Adrenal gland (tissue), 12 donors: Measurements from ENCODE around the gene CSAG1. TPM values are rescaled to one million over a fixed set of nuclear protein-coding genes. Genes with fewer than 3 reads are reported as not detected.
"Not testable (repeated sequence)": the region's sequence is repeated elsewhere in the genome, so short reads cannot be mapped to it uniquely, and the experiment has no call there.

Experiments
- DNase-seq, 7 donors: peaks; one replicate each; pipeline ENCODE4 v3.0.0-alpha.2; 2019 to 2020
- H3K27ac ChIP-seq, 5 donors: fragments of 200-600 bp; sonication (generic) in 4 of 5; 1 replicate in 3 of 5; 2 replicates in 2 of 5; pipeline versions ENCODE4 v1.5.1 to v1.8.0; 2016 to 2020; ENCODE audit warnings: mild to moderate bottlenecking in 1 of 5
- H3K27me3 ChIP-seq: fragments of 200-600 bp; 2 replicates; pipeline ENCODE4 v1.8.0; 2021
- H3K36me3 ChIP-seq, 2 donors: fragments of 200-600 bp; replicated peaks in 1 of 2; 1 replicate in 1 of 2; 2 replicates in 1 of 2; pipeline versions ENCODE4 v1.5.1 to v1.8.0; 2018 to 2022
- H3K4me1 ChIP-seq, 2 donors: fragments of 200-600 bp; replicated peaks in 1 of 2; 1 replicate in 1 of 2; 2 replicates in 1 of 2; pipeline versions ENCODE4 v1.5.1 to v1.8.0; 2018 to 2021
- H3K4me3 ChIP-seq, 4 donors: fragments of 200-600 bp; sonication (generic) in 3 of 4; one replicate each; pipeline ENCODE4 v1.5.1; 2016 to 2018
- H3K9me3 ChIP-seq, 3 donors: fragments of 200-600 bp; sonication (generic) in 1 of 3; replicated peaks in 1 of 3; 1 replicate in 2 of 3; 2 replicates in 1 of 3; pipeline versions ENCODE4 v1.5.1 to v1.8.0; 2016 to 2021
- POLR2A ChIP-seq, 2 donors: fragments of 450-650 bp; IDR thresholded peaks; one replicate each; pipeline ENCODE4 v1.6.1; 2017; ENCODE audit warnings: antibody characterized with exemption in 2 of 2, mild to moderate bottlenecking in 2 of 2, moderate library complexity in 1 of 2
- WGBS, 4 donors: extraction: QIAGEN DNeasy Blood & Tissue Kit in 2 of 4; methylation state at CpG; one replicate each; pipeline versions ENCODE4 v1.1.5 to v1.1.7; 2013 to 2017; 5-methylcytosine and 5-hydroxymethylcytosine counted together
- intact Hi-C, 2 donors: fragments of 100-400 bp; cut with DNase I; formaldehyde crosslinking; loops; one replicate each; pipeline versions ENCODE4 v1.14.1 to v1.15.0; 2022 to 2023
- polyA plus RNA-seq, 3 donors: library from polyadenylated mRNA; stranded (reverse); fragments of 200-250 nt in 2 of 3; fragments of 350-450 nt in 1 of 3; fragmentation: Illumina TruSeq in 1 of 3; extraction: RNeasy Lipid Tissue Mini Kit (QIAGEN cat#74804) in 1 of 3; gene quantifications; one replicate each; pipeline ENCODE4 v1.2.3, GENCODE V29; 2013 to 2014
- total RNA-seq, 9 donors: library from RNA; depleted of rRNA in 4 of 9; stranded (reverse); fragments of >200 nt in 4 of 9; fragments of 120-200 nt in 1 of 9; fragmentation: NEBNext Ultra II Directional in 1 of 9; extraction: Animal tissue kit (Norgen Biotek cat#: 25700) in 1 of 9; gene quantifications; one replicate each; pipeline versions ENCODE4 v1.1.0 to v1.2.4, GENCODE V29; 2013 to 2023
- TF ChIP-seq, protein P1 (sequence below), 6 experiments: fragments of 450-650 bp in 4 of 6; fragments of 200-600 bp in 2 of 6; sonication (generic) in 1 of 6; IDR thresholded peaks; 1 replicate in 5 of 6; 2 replicates in 1 of 6; pipeline versions ENCODE4 v1.5.1 to v1.8.0; 2016 to 2021; ENCODE audit warnings: antibody characterized with exemption in 6 of 6, mild to moderate bottlenecking in 2 of 6, moderate library complexity in 1 of 6
- donor health status: healthy with polysubstance abuse.
- donor health status: Bipolar disorder and iron deficiency.
- donor health status: DM: yes; HTN: yes; CAD: no.
- donor health status: DM: no; HTN: no; CAD: no.
- donor health status: DM: no; HTN: no; CAD: no.
- donor health status: DM: yes; HTN: yes; CAD: no.

The CSAG1 gene
- total and polyA plus RNA-seq, 12 donors = not detected

DNA sequence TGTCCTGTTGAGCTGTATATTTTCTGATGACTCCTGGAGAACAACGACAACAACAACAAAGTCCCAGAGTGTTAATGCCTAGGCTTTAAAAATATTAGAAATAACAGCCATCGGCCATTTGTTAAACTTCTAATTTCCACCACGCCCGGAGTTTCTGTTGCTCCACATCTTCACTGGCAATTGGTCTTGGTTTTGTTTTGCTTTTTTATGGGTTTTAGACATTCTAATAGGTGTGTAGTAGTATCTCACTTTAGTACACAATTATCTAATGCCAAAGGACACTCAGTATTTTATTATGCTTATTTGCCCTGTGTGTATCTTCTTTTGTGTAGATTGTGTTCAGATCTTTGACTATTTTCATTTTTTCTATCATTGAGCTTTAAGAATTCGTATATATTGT, 5.0 kb upstream of the CSAG1 start:
- DNase-seq = no peak
- 71 to 84% (median 72%) methylated on average over 5 of the region's 5 CpGs for WGBS, 4 donors
- Histone ChIP-seq H3K9me3 (no peaks in the 10 kb centered on the region), H3K4me1 (no peaks in the 10 kb centered on the region), H3K27me3 (no peaks in the 10 kb centered on the region), H3K27ac (no peak overlapping the region), H3K4me3 (no peak overlapping the region), H3K36me3 (no peaks in the 10 kb centered on the region)
- TF ChIP-seq, protein P1, sequence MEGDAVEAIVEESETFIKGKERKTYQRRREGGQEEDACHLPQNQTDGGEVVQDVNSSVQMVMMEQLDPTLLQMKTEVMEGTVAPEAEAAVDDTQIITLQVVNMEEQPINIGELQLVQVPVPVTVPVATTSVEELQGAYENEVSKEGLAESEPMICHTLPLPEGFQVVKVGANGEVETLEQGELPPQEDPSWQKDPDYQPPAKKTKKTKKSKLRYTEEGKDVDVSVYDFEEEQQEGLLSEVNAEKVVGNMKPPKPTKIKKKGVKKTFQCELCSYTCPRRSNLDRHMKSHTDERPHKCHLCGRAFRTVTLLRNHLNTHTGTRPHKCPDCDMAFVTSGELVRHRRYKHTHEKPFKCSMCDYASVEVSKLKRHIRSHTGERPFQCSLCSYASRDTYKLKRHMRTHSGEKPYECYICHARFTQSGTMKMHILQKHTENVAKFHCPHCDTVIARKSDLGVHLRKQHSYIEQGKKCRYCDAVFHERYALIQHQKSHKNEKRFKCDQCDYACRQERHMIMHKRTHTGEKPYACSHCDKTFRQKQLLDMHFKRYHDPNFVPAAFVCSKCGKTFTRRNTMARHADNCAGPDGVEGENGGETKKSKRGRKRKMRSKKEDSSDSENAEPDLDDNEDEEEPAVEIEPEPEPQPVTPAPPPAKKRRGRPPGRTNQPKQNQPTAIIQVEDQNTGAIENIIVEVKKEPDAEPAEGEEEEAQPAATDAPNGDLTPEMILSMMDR (IDR thresholded peaks at IDR 0.05) = no peak
- no peak for TF ChIP-seq POLR2A (IDR thresholded peaks at IDR 0.05)
- intact Hi-C loops = no loop called here

GRCh38 chrX:152736528-152736927, 3.0 kb upstream of the CSAG1 start:
- intact Hi-C loops, DNase-seq, H3K27ac ChIP-seq, H3K4me3 ChIP-seq, H3K36me3 ChIP-seq, H3K27me3 ChIP-seq, H3K9me3 ChIP-seq, H3K4me1 ChIP-seq: not testable (repeated sequence)
- whole genome bisulfite sequencing, 4 donors = 79 to 92% (median 87%) methylated on average over 2 to 12 of the region's 12 CpGs

GRCh38 chrX:152735860-152736511, 2.5 kb upstream of the CSAG1 start:
- Histone ChIP-seq H3K36me3 (no peaks in the 10 kb centered on the region), H3K27ac (no peak overlapping the region), H3K4me3 (no peak overlapping the region), H3K9me3 (no peaks in the 10 kb centered on the region), H3K4me1 (no peaks in the 10 kb centered on the region), H3K27me3 (no peaks in the 10 kb centered on the region)
- no peak for TF ChIP-seq POLR2A (IDR thresholded peaks at IDR 0.05)
- TF ChIP-seq, protein P1 (IDR thresholded peaks at IDR 0.05) = no peak
- DNase-seq = no peak
- 86 to 97% (median 87%) methylated on average over 5 to 12 of the region's 12 CpGs; no CpG with 5 or more reads in 1 of the 4 donors for WGBS, 4 donors
- intact Hi-C loops = no loop called here

GRCh38 chrX:152735101-152735500, 1.6 kb upstream of the CSAG1 start:
- Histone ChIP-seq H3K27ac (no peak overlapping the region), H3K9me3 (no peaks in the 10 kb centered on the region), H3K4me3 (no peak overlapping the region), H3K36me3 (no peaks in the 10 kb centered on the region), H3K4me1 (no peaks in the 10 kb centered on the region), H3K27me3 (no peaks in the 10 kb centered on the region)
- no peak for DNase-seq
- intact Hi-C loops = no loop called here
- WGBS, 4 donors = 48 to 69% (median 68%) methylated on average over 2 of the region's 2 CpGs; no CpG with 5 or more reads in 1 of the 4 donors
- TF ChIP-seq, protein P1 (IDR thresholded peaks at IDR 0.05) = no peak
- TF ChIP-seq POLR2A (IDR thresholded peaks at IDR 0.05) = no peak

DNA sequence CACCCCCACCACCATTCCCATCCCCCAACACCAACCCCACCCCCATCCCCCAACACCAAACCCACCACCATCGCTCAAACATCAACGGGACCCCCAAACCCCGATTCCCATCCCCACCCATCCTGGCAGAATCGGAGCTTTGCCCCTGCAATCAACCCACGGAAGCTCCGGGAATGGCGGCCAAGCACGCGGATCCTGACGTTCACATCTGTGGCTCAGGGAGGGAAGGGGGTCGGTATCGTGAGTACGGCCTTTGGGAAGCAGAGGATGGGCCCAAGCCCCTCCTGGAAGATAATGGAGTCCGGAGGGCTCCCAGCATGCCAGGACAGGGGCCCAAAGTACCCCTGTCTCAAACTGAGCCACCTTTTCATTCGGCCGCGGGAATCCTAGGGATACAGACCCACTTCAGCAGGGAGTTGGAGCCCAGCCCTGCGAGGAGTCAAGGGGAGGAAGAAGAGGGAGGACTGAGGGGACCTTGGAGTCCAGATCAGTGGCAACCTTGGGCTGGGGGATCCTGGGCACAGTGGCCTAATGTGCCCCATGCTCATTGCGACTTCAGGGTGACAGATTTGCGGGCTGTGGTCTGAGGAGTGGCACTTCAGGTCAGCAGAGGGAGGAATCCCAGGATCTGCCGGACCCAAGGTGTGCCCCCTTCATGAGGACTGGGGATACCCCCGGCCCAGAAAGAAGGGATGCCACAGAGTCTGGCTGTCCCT, 780 bp upstream of the CSAG1 start:
- H3K27ac ChIP-seq, H3K9me3 ChIP-seq, H3K4me3 ChIP-seq, H3K36me3 ChIP-seq, DNase-seq, intact Hi-C loops, H3K4me1 ChIP-seq, H3K27me3 ChIP-seq: not testable (repeated sequence)
- 85 to 89% (median 88%) methylated on average over 9 to 22 of the region's 22 CpGs; no CpG with 5 or more reads in 1 of the 4 donors for WGBS, 4 donors
